HG02610 (cell line): Measurements from ENCODE around the gene LTBP3.

Source experiments
- ATAC-seq: cut with Tn5 transposase; IDR thresholded peaks from one replicate; pipeline ENCODE4 v1.9.1; 2021; ENCODE audit warnings: mild to moderate bottlenecking, moderate library complexity; ENCODE audit not compliant: unreplicated experiment

The LTBP3 gene

GRCh38 chr11:65498727-65498976, 59.5 kb downstream of the LTBP3 start:
- ATAC-seq, result no peak

- no peak for ATAC-seq
These were observed 60.0 kb downstream of the LTBP3 start for GRCh38 chr11:65498042-65498726.

GRCh38 chr11:65497141-65498041, 60.8 kb downstream of the LTBP3 start:
- peak; percentile 61 for ATAC-seq

GRCh38 chr11:65496304-65497140, 61.6 kb downstream of the LTBP3 start:
- ATAC-seq, result no peak

- ATAC-seq, result no peak
These were observed 64.6 kb downstream of the LTBP3 start for GRCh38 chr11:65493367-65494176.

- ATAC-seq, result peak; percentile 32
These were observed 65.4 kb downstream of the LTBP3 start for GRCh38 chr11:65492637-65493366.

- ATAC-seq, result no peak
These were observed 65.8 kb downstream of the LTBP3 start for GRCh38 chr11:65492387-65492636.

GRCh38 chr11:65491614-65492386, 66.4 kb downstream of the LTBP3 start:
- no peak for ATAC-seq

- no peak for ATAC-seq
These were observed 67.0 kb downstream of the LTBP3 start for GRCh38 chr11:65491163-65491465.

- ATAC-seq, result no peak
These were observed 68.3 kb downstream of the LTBP3 start for GRCh38 chr11:65489706-65490320.

GRCh38 chr11:65489035-65489705, 69.0 kb downstream of the LTBP3 start:
- no peak for ATAC-seq
